Prostate gland (tissue), 2 donors: ENCODE data around the gene PRR5L. TPM values are rescaled to one million over a fixed set of nuclear protein-coding genes. Genes with fewer than 3 reads are reported as not detected.

ENCODE experiments used
- DNase-seq: peaks from one replicate; pipeline ENCODE4 v3.0.0-alpha.2; 2019; ENCODE audit warnings: low spot score
- H3K27ac ChIP-seq, 2 donors: fragments of 200-600 bp; sonication (generic); 2 replicates each; pipeline ENCODE4 v1.5.1; 2017 to 2019
- H3K27me3 ChIP-seq: fragments of 200-600 bp; sonication (generic); replicated peaks from 2 replicates; pipeline ENCODE4 v1.5.1; 2019; ENCODE audit not compliant: insufficient read depth
- H3K36me3 ChIP-seq, 2 donors: fragments of 200-600 bp; sonication (generic); 1 replicate in 1 of 2; 2 replicates in 1 of 2; pipeline versions ENCODE4 v1.5.1 to v1.8.1; 2017 to 2019
- H3K4me1 ChIP-seq: fragments of 200-600 bp; sonication (generic); replicated peaks from 2 replicates; pipeline ENCODE4 v1.5.1; 2019
- H3K4me3 ChIP-seq, 2 donors: fragments of 200-600 bp; sonication (generic); 2 replicates each; pipeline ENCODE4 v1.5.1; 2017 to 2019
- H3K9me3 ChIP-seq: fragments of 200-600 bp; sonication (generic); 2 replicates; pipeline ENCODE4 v1.5.1; 2017
- POLR2A ChIP-seq: fragments of 450-650 bp; IDR thresholded peaks from one replicate; pipeline ENCODE4 v1.6.1; 2016; ENCODE audit warnings: antibody characterized with exemption, mild to moderate bottlenecking
- POLR2AphosphoS5 ChIP-seq: sonication (generic); formaldehyde crosslinking; IDR thresholded peaks from one replicate; pipeline ENCODE4 v1.6.1; 2017; ENCODE audit warnings: antibody characterized with exemption
- WGBS: methylation state at CpG from one replicate; pipeline ENCODE4 v1.1.5; 2018; 5-methylcytosine and 5-hydroxymethylcytosine counted together
- intact Hi-C: fragments of 100-400 bp; cut with DNase I; formaldehyde crosslinking; loops from one replicate; pipeline ENCODE4 v1.14.2; 2022
- total RNA-seq, 2 donors: library from RNA; depleted of rRNA; stranded (reverse); fragments of >200 nt; gene quantifications; one replicate each; pipeline ENCODE4 v1.1.0, GENCODE V29; 2016
- TF ChIP-seq, protein P1 (sequence below), 4 experiments: fragments of 200-600 bp in 2 of 4; fragments of 450-650 bp in 2 of 4; sonication (generic) in 2 of 4; IDR thresholded peaks; 1 replicate in 3 of 4; 2 replicates in 1 of 4; pipeline ENCODE4 v1.5.1; 2016 to 2019; ENCODE audit warnings: antibody characterized with exemption in 4 of 4, mild to moderate bottlenecking in 2 of 4, moderate library complexity in 2 of 4

The PRR5L gene
- total RNA-seq, 2 donors from 2014 or later: 4.0 to 10.1 TPM

DNA sequence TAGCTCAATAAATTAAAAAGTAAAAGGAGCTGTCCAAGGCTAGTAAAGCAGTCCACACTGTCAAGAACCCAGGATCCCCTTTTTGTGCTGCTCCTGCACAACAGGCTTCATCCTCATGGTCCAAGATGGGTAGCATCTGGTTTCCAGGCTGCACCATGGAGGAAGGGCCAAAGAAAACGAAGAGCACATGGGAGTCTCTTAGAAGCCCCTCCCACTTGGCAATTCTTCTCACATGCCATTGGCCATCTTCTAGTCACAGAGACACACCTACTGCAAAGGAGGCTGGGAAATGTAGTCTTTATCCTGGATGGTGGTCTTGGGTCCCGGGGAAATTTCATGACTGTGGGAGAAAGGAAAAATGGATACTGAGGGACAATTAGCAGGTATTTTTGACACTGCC, 37.8 kb downstream of the PRR5L start:
- Histone ChIP-seq H3K36me3 (no peaks in the 10 kb centered on the region), H3K4me3 (no peak overlapping the region), H3K27ac (no peak overlapping the region), H3K27me3 (no peaks in the 10 kb centered on the region), H3K4me1 (no peaks in the 10 kb centered on the region), H3K9me3 (no peaks in the 10 kb centered on the region)
- intact Hi-C loops: no loop called here
- TF ChIP-seq POLR2A: no peak
- TF ChIP-seq POLR2AphosphoS5: no peak
- TF ChIP-seq, protein P1, sequence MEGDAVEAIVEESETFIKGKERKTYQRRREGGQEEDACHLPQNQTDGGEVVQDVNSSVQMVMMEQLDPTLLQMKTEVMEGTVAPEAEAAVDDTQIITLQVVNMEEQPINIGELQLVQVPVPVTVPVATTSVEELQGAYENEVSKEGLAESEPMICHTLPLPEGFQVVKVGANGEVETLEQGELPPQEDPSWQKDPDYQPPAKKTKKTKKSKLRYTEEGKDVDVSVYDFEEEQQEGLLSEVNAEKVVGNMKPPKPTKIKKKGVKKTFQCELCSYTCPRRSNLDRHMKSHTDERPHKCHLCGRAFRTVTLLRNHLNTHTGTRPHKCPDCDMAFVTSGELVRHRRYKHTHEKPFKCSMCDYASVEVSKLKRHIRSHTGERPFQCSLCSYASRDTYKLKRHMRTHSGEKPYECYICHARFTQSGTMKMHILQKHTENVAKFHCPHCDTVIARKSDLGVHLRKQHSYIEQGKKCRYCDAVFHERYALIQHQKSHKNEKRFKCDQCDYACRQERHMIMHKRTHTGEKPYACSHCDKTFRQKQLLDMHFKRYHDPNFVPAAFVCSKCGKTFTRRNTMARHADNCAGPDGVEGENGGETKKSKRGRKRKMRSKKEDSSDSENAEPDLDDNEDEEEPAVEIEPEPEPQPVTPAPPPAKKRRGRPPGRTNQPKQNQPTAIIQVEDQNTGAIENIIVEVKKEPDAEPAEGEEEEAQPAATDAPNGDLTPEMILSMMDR (IDR thresholded peaks at IDR 0.05): no peak
- WGBS: 72% methylated on average over 2 of the region's 2 CpGs
- no peak for DNase-seq

- no peaks in the 10 kb centered on the region for H3K36me3 ChIP-seq
- H3K27me3 ChIP-seq: no peaks in the 10 kb centered on the region
- H3K27ac ChIP-seq: no peak overlapping the region
- intact Hi-C loops: no loop called here
- DNase-seq: no peak
- TF ChIP-seq, protein P1 (IDR thresholded peaks at IDR 0.05): no peak
- TF ChIP-seq POLR2AphosphoS5: no peak
- no peak for TF ChIP-seq POLR2A
- H3K9me3 ChIP-seq: no peaks in the 10 kb centered on the region
- H3K4me3 ChIP-seq: no peak overlapping the region
- 77% methylated on average over 2 of the region's 2 CpGs for WGBS
- H3K4me1 ChIP-seq: no peaks in the 10 kb centered on the region
Measured at GRCh38 chr11:36339888-36340287, 43.8 kb downstream of the PRR5L start.

DNA sequence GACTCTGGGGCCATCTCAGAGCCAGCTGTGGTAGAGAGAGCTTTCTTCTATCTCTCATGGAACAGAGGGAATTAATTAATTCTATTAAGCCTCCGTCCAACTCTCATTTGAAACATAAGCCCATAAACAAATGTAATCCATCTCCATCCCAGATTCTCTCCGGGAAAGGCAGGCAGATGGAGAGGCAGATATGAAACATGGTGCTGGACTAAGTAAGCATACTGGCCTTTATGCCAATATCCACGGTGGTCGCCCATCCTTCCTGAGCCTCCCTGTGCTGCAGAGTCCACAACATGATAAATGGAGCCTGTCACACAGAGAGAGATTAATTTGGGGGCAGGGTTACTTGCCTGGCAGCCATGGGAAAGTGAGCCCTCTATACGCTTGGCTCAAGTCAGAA, 44.8 kb downstream of the PRR5L start:
- no peak overlapping the region for H3K27ac ChIP-seq
- WGBS: 49% methylated on average over 5 of the region's 5 CpGs
- DNase-seq: no peak
- H3K4me1 ChIP-seq: no peaks in the 10 kb centered on the region
- intact Hi-C loops: no loop called here
- TF ChIP-seq, protein P1 (IDR thresholded peaks at IDR 0.05): no peak
- TF ChIP-seq POLR2AphosphoS5: no peak
- TF ChIP-seq POLR2A: no peak
- no peak overlapping the region for H3K4me3 ChIP-seq
- no peaks in the 10 kb centered on the region for H3K36me3 ChIP-seq
- no peaks in the 10 kb centered on the region for H3K9me3 ChIP-seq
- no peaks in the 10 kb centered on the region for H3K27me3 ChIP-seq

GRCh38 chr11:36341915-36342314, 45.8 kb downstream of the PRR5L start:
- WGBS: 80% methylated on average over 8 of the region's 8 CpGs
- TF ChIP-seq POLR2A: no peak
- TF ChIP-seq, protein P1 (IDR thresholded peaks at IDR 0.05): no peak
- TF ChIP-seq POLR2AphosphoS5: no peak
- Histone ChIP-seq H3K27me3 (no peaks in the 10 kb centered on the region), H3K4me3 (no peak overlapping the region), H3K27ac (no peak overlapping the region), H3K9me3 (no peaks in the 10 kb centered on the region), H3K4me1 (no peaks in the 10 kb centered on the region), H3K36me3 (no peaks in the 10 kb centered on the region)
- intact Hi-C loops: no loop called here
- no peak for DNase-seq

- Histone ChIP-seq H3K4me1 (no peaks in the 10 kb centered on the region), H3K4me3 (no peak overlapping the region), H3K27ac (no peak overlapping the region), H3K9me3 (no peaks in the 10 kb centered on the region), H3K27me3 (no peaks in the 10 kb centered on the region), H3K36me3 (no peaks in the 10 kb centered on the region)
- TF ChIP-seq POLR2A: no peak
- TF ChIP-seq, protein P1 (IDR thresholded peaks at IDR 0.05): no peak
- TF ChIP-seq POLR2AphosphoS5: no peak
- intact Hi-C loops: no loop called here
- no peak for DNase-seq
- 88% methylated on average over 5 of the region's 5 CpGs for WGBS
Measured at GRCh38 chr11:36342327-36342726, 46.2 kb downstream of the PRR5L start.
